ENCODE results near the gene AFG1L.

The AFG1L gene

GRCh38 chr6:108425428-108425827, 130.6 kb downstream of the AFG1L start:
- Histone ChIP-seq H3K9ac (ENCODE audit: low read depth, low read length) (no peak overlapping the region), H3K4me2 (ENCODE audit: insufficient read depth, low read length) (no peak overlapping the region), H3K27me3 (ENCODE audit: insufficient read depth, low read length, poor library complexity) (no peaks in the 10 kb centered on the region), H3K4me3 (ENCODE audit: low read depth in 1 of 2, low read length in 2 of 2) (no peak overlapping the region), H3K9me3 (ENCODE audit: insufficient read depth, low read length, severe bottlenecking) (no peaks in the 10 kb centered on the region), H3K27ac (ENCODE audit: low read length) (no peak overlapping the region), H3K36me3 (ENCODE audit: insufficient read depth, low read length) (no peaks in the 10 kb centered on the region), H3K4me1 (ENCODE audit: insufficient read depth, low read length) (no peaks in the 10 kb centered on the region), H4K20me1 (ENCODE audit: insufficient read depth, low read length) (no peaks in the 10 kb centered on the region), H3K79me2 (ENCODE audit: insufficient read depth, low read length) (no peaks in the 10 kb centered on the region), H2AFZ (ENCODE audit: low read depth, low read length) (no peak overlapping the region)
- ATAC-seq (ENCODE audit: insufficient read depth, low read depth) (no peak), DNase-seq (no peak)
- TF ChIP-seq, protein P1, sequence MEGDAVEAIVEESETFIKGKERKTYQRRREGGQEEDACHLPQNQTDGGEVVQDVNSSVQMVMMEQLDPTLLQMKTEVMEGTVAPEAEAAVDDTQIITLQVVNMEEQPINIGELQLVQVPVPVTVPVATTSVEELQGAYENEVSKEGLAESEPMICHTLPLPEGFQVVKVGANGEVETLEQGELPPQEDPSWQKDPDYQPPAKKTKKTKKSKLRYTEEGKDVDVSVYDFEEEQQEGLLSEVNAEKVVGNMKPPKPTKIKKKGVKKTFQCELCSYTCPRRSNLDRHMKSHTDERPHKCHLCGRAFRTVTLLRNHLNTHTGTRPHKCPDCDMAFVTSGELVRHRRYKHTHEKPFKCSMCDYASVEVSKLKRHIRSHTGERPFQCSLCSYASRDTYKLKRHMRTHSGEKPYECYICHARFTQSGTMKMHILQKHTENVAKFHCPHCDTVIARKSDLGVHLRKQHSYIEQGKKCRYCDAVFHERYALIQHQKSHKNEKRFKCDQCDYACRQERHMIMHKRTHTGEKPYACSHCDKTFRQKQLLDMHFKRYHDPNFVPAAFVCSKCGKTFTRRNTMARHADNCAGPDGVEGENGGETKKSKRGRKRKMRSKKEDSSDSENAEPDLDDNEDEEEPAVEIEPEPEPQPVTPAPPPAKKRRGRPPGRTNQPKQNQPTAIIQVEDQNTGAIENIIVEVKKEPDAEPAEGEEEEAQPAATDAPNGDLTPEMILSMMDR (IDR thresholded peaks at IDR 0.05; ENCODE audit: borderline replicate concordance, extremely low read depth, low read length, poor library complexity, severe bottlenecking) = no peak
- no peak for TF ChIP-seq EZH2 (IDR thresholded peaks at IDR 0.05; ENCODE audit: borderline replicate concordance, low read depth, low read length, severe bottlenecking)

DNA sequence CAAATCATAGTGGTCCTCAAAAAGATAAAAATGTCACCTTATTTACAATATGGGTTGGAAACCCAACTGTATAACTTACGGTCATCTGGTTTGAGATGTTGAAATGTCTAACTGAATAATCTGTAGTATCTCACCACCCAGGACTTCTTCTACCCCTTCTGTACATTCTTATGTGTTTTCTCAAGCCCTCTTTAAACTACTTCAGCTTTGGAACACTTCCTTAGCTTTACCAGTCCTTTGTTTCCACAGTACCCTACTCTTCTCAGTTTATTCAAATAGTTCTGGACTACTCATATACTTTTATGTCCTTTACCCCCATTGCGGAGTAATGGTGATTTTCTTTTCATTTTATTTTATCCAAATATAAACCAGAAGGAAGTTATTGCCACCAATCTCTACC, 137.3 kb downstream of the AFG1L start:
- no peaks in the 10 kb centered on the region for H3K79me2 ChIP-seq (ENCODE audit: insufficient read depth, low read length)
- TF ChIP-seq EZH2 (IDR thresholded peaks at IDR 0.05; ENCODE audit: borderline replicate concordance, low read depth, low read length, severe bottlenecking) = no peak
- TF ChIP-seq, protein P1 (IDR thresholded peaks at IDR 0.05; ENCODE audit: borderline replicate concordance, extremely low read depth, low read length, poor library complexity, severe bottlenecking) = no peak
- H4K20me1 ChIP-seq (ENCODE audit: insufficient read depth, low read length) = no peaks in the 10 kb centered on the region
- H3K27ac ChIP-seq (ENCODE audit: low read length) = no peak overlapping the region
- DNase-seq = no peak
- H3K27me3 ChIP-seq (ENCODE audit: insufficient read depth, low read length, poor library complexity) = no peaks in the 10 kb centered on the region
- no peak overlapping the region for H3K4me2 ChIP-seq (ENCODE audit: insufficient read depth, low read length)
- H3K9ac ChIP-seq (ENCODE audit: low read depth, low read length) = no peak overlapping the region
- ATAC-seq (ENCODE audit: insufficient read depth, low read depth) = no peak
- H3K4me3 ChIP-seq (ENCODE audit: low read depth in 1 of 2, low read length in 2 of 2) = no peak overlapping the region
- no peaks in the 10 kb centered on the region for H3K36me3 ChIP-seq (ENCODE audit: insufficient read depth, low read length)
- no peaks in the 10 kb centered on the region for H3K9me3 ChIP-seq (ENCODE audit: insufficient read depth, low read length, severe bottlenecking)
- peaks cover 9% of the 10 kb centered on the region for H3K4me1 ChIP-seq (ENCODE audit: insufficient read depth, low read length)
- no peak overlapping the region for H2AFZ ChIP-seq (ENCODE audit: low read depth, low read length)

- no peaks in the 10 kb centered on the region for H3K27me3 ChIP-seq (ENCODE audit: insufficient read depth, low read length, poor library complexity)
- no peak overlapping the region for H3K4me2 ChIP-seq (ENCODE audit: insufficient read depth, low read length)
- DNase-seq = peak; percentile 15
- no peaks in the 10 kb centered on the region for H4K20me1 ChIP-seq (ENCODE audit: insufficient read depth, low read length)
- no peak overlapping the region for H3K4me3 ChIP-seq (ENCODE audit: low read depth in 1 of 2, low read length in 2 of 2)
- ATAC-seq (ENCODE audit: insufficient read depth, low read depth) = peak; percentile 72
- H3K27ac ChIP-seq (ENCODE audit: low read length) = no peak overlapping the region
- H3K79me2 ChIP-seq (ENCODE audit: insufficient read depth, low read length) = no peaks in the 10 kb centered on the region
- no peak overlapping the region for H2AFZ ChIP-seq (ENCODE audit: low read depth, low read length)
- no peak for TF ChIP-seq EZH2 (IDR thresholded peaks at IDR 0.05; ENCODE audit: borderline replicate concordance, low read depth, low read length, severe bottlenecking)
- TF ChIP-seq, protein P1 (IDR thresholded peaks at IDR 0.05; ENCODE audit: borderline replicate concordance, extremely low read depth, low read length, poor library complexity, severe bottlenecking) = no peak
- no peaks in the 10 kb centered on the region for H3K36me3 ChIP-seq (ENCODE audit: insufficient read depth, low read length)
- H3K9me3 ChIP-seq (ENCODE audit: insufficient read depth, low read length, severe bottlenecking) = no peaks in the 10 kb centered on the region
- H3K9ac ChIP-seq (ENCODE audit: low read depth, low read length) = no peak overlapping the region
- peaks cover 9% of the 10 kb centered on the region for H3K4me1 ChIP-seq (ENCODE audit: insufficient read depth, low read length)
Measured at GRCh38 chr6:108432792-108433191, 137.9 kb downstream of the AFG1L start.

GRCh38 chr6:108434222-108434621, 139.4 kb downstream of the AFG1L start:
- no peak overlapping the region for H3K4me3 ChIP-seq (ENCODE audit: low read depth in 1 of 2, low read length in 2 of 2)
- H2AFZ ChIP-seq (ENCODE audit: low read depth, low read length) = no peak overlapping the region
- H3K27me3 ChIP-seq (ENCODE audit: insufficient read depth, low read length, poor library complexity) = no peaks in the 10 kb centered on the region
- no peaks in the 10 kb centered on the region for H3K79me2 ChIP-seq (ENCODE audit: insufficient read depth, low read length)
- no peaks in the 10 kb centered on the region for H3K9me3 ChIP-seq (ENCODE audit: insufficient read depth, low read length, severe bottlenecking)
- no peaks in the 10 kb centered on the region for H3K36me3 ChIP-seq (ENCODE audit: insufficient read depth, low read length)
- no peak overlapping the region for H3K27ac ChIP-seq (ENCODE audit: low read length)
- no peak overlapping the region for H3K9ac ChIP-seq (ENCODE audit: low read depth, low read length)
- DNase-seq = no peak
- H3K4me1 ChIP-seq (ENCODE audit: insufficient read depth, low read length) = peaks cover 9% of the 10 kb centered on the region
- no peaks in the 10 kb centered on the region for H4K20me1 ChIP-seq (ENCODE audit: insufficient read depth, low read length)
- no peak for ATAC-seq (ENCODE audit: insufficient read depth, low read depth)
- no peak for TF ChIP-seq EZH2 (IDR thresholded peaks at IDR 0.05; ENCODE audit: borderline replicate concordance, low read depth, low read length, severe bottlenecking)
- TF ChIP-seq, protein P1 (IDR thresholded peaks at IDR 0.05; ENCODE audit: borderline replicate concordance, extremely low read depth, low read length, poor library complexity, severe bottlenecking) = no peak
- no peak overlapping the region for H3K4me2 ChIP-seq (ENCODE audit: insufficient read depth, low read length)
